H1 (cell line): ENCODE data around the gene ZBTB38.

Experiments
- CTCF ChIP-seq, 3 experiments: IDR thresholded peaks; 1 replicate in 2 of 3; 2 replicates in 1 of 3; pipeline versions ENCODE4 v1.5.1 to v1.6.1; 2011; ENCODE audit warnings: low read length in 3 of 3, mild to moderate bottlenecking in 3 of 3, inconsistent platforms in 2 of 3, low read depth in 1 of 3, moderate library complexity in 1 of 3; ENCODE audit not compliant: insufficient read depth in 1 of 3; ENCODE audit errors: control extremely low read depth in 1 of 3
- EGR1 ChIP-seq: IDR thresholded peaks from 2 replicates; pipeline ENCODE4 v1.6.1; 2011; ENCODE audit warnings: low read depth, low read length, borderline replicate concordance
- EZH2 ChIP-seq: fragments of 200-600 bp; sonication (generic); IDR thresholded peaks from 2 replicates; pipeline ENCODE4 v1.7.1; 2012; ENCODE audit warnings: low read depth, mild to moderate bottlenecking, moderate library complexity, low read length, inconsistent platforms; ENCODE audit not compliant: severe bottlenecking
- JUN ChIP-seq: IDR thresholded peaks from 2 replicates; pipeline ENCODE4 v1.6.1; 2011; ENCODE audit warnings: low read depth, mild to moderate bottlenecking, improper control_type of control experiment, low read length
- POLR2A ChIP-seq, 2 experiments: IDR thresholded peaks; 1 replicate in 1 of 2; 2 replicates in 1 of 2; pipeline ENCODE4 v1.6.1; 2011; ENCODE audit warnings: low read depth in 2 of 2, low read length in 2 of 2, mild to moderate bottlenecking in 2 of 2; ENCODE audit errors: control extremely low read depth in 1 of 2
- RAD21 ChIP-seq, 2 experiments: IDR thresholded peaks in 1 of 2; conservative IDR thresholded peaks in 1 of 2; 2 replicates each; pipeline ENCODE4 v1.6.1; 2011; ENCODE audit warnings: low read depth in 2 of 2, low read length in 2 of 2, improper control_type of control experiment in 1 of 2, inconsistent platforms in 1 of 2, mild to moderate bottlenecking in 1 of 2, moderate library complexity in 1 of 2
- RFX5 ChIP-seq: IDR thresholded peaks from 2 replicates; pipeline ENCODE4 v1.6.1; 2011; ENCODE audit warnings: low read depth, low read length, improper control_type of control experiment, borderline replicate concordance

- no peak for TF ChIP-seq EZH2
- TF ChIP-seq CTCF (IDR thresholded peaks at IDR 0.05; ENCODE audit: control extremely low read depth in 1 of 3, insufficient read depth in 1 of 3, low read depth in 1 of 3, low read length in 3 of 3), result no peak
- TF ChIP-seq EGR1, result no peak
- no peak for TF ChIP-seq JUN
- TF ChIP-seq POLR2A (IDR thresholded peaks at IDR 0.05; ENCODE audit: control extremely low read depth in 1 of 2, low read depth in 2 of 2, low read length in 2 of 2), result no peak
- TF ChIP-seq RAD21 (IDR thresholded peaks at IDR 0.05 in 1 of 2, conservative IDR thresholded peaks at IDR 0.05 in 1 of 2; ENCODE audit: low read depth in 2 of 2, low read length in 2 of 2), result no peak
- TF ChIP-seq RFX5, result no peak
Measured at GRCh38 chr3:141414800-141415462, 46.6 kb downstream of the ZBTB38 start.
